Measurements from ENCODE around the gene PDE4D. TPM values are rescaled to one million over a fixed set of nuclear protein-coding genes. Genes with fewer than 3 reads are reported as not detected.

Gene PDE4D
- total RNA-seq, 1 experiment from 2014 or later, result 2.1 TPM

DNA sequence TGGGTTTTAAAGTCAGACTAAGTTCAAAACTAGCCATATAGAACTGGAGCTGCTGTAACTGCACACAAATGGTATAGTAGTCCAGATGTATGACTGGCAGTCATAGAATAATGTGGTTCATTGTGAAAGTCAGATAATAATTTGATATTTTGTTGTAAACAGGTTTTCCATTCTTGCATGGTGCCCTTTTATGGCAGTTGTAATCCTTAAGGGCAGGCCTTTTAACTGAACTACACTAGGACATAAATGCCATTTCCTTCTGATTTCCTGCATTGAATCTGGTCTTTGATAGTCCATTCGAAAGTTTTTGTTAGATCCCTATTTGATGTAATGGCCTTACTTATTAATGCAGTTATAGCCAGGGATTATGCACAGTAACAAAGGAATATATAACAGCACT is 632.6 kb downstream of the PDE4D start:
- H3K36me3 Mint-ChIP-seq (ENCODE audit: insufficient read depth in 1 of 3, low read depth in 3 of 3), result no peaks in the 10 kb centered on the region
- Histone ChIP-seq H2AK5ac (ENCODE audit: insufficient read length, low read length) (no peak overlapping the region), H2BK20ac (ENCODE audit: low read depth, low read length, poor library complexity, severe bottlenecking) (no peak overlapping the region), H2BK5ac (ENCODE audit: insufficient read length, low read length) (no peak overlapping the region), H2BK15ac (ENCODE audit: low read depth, low read length) (no peak overlapping the region), H3K9me3 (ENCODE audit: control insufficient read depth, low read depth, low read length) (no peaks in the 10 kb centered on the region), H4K91ac (ENCODE audit: insufficient read length, low read depth, low read length) (no peak overlapping the region), H3K23ac (ENCODE audit: insufficient read length, low read depth, low read length) (no peak overlapping the region), H3K79me1 (ENCODE audit: insufficient read depth, low read depth, low read length, poor library complexity, severe bottlenecking) (no peaks in the 10 kb centered on the region), H3K9ac (ENCODE audit: extremely low read depth, insufficient read length, low read length) (no peak overlapping the region), H3K56ac (ENCODE audit: insufficient read length, low read depth, low read length) (no peak overlapping the region), H2BK120ac (ENCODE audit: low read depth, low read length, poor library complexity, severe bottlenecking) (no peak overlapping the region), H2BK12ac (ENCODE audit: insufficient read length, low read depth, low read length) (no peak overlapping the region), H4K5ac (ENCODE audit: insufficient read length, low read depth, low read length) (no peak overlapping the region), H4K8ac (replicated peaks; ENCODE audit: insufficient read length, low read depth, low read length) (no peak overlapping the region), H3K14ac (ENCODE audit: insufficient read depth, low read length) (no peak overlapping the region), H3K27me3 (ENCODE audit: insufficient read depth, low read length) (no peaks in the 10 kb centered on the region), H3K27ac (ENCODE audit: insufficient read length, low read depth, low read length) (no peak overlapping the region), H3K4me1 (ENCODE audit: insufficient read depth, low read length) (no peaks in the 10 kb centered on the region), H3K4me2 (ENCODE audit: insufficient read depth, insufficient read length, low read length) (no peak overlapping the region), H4K20me1 (ENCODE audit: control insufficient read depth, insufficient read depth, insufficient read length) (no peaks in the 10 kb centered on the region), H3K18ac (ENCODE audit: insufficient read length, low read depth, low read length) (no peak overlapping the region), H3K4ac (ENCODE audit: low read depth, low read length) (no peak overlapping the region), H2AFZ (ENCODE audit: low read length) (no peak overlapping the region), H3K79me2 (ENCODE audit: insufficient read depth, low read length) (no peaks in the 10 kb centered on the region), H3T11ph (ENCODE audit: low read length) (no peak overlapping the region), H3K23me2 (ENCODE audit: insufficient read length, low read depth, low read length, poor library complexity, severe bottlenecking) (no peaks in the 10 kb centered on the region)
- TF ChIP-seq, protein P1, sequence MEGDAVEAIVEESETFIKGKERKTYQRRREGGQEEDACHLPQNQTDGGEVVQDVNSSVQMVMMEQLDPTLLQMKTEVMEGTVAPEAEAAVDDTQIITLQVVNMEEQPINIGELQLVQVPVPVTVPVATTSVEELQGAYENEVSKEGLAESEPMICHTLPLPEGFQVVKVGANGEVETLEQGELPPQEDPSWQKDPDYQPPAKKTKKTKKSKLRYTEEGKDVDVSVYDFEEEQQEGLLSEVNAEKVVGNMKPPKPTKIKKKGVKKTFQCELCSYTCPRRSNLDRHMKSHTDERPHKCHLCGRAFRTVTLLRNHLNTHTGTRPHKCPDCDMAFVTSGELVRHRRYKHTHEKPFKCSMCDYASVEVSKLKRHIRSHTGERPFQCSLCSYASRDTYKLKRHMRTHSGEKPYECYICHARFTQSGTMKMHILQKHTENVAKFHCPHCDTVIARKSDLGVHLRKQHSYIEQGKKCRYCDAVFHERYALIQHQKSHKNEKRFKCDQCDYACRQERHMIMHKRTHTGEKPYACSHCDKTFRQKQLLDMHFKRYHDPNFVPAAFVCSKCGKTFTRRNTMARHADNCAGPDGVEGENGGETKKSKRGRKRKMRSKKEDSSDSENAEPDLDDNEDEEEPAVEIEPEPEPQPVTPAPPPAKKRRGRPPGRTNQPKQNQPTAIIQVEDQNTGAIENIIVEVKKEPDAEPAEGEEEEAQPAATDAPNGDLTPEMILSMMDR (conservative IDR thresholded peaks at IDR 0.05), result no peak
- no peaks in the 10 kb centered on the region for H3K27me3 Mint-ChIP-seq (ENCODE audit: low read depth)
- H3K4me3 Mint-ChIP-seq, result no peak overlapping the region
- no peak overlapping the region for H3K27ac Mint-ChIP-seq
- DNase-seq, result no peak
- H3K4me1 Mint-ChIP-seq, result peaks cover 8 to 10% of the 10 kb centered on the region in 2 experiments
- WGBS (ENCODE audit: extremely low coverage, insufficient read length, low lambda C conversion rate), result no CpG with 5 or more reads among the region's 1 CpG
- H3K9me3 Mint-ChIP-seq, result no peaks in the 10 kb centered on the region
